ENCODE results near the gene SCP2.
A peak's percentile ranks its signal among the peaks of the same experiment; 100 is the strongest.

The SCP2 gene

GRCh38 chr1:53046930-53047329, 119.9 kb downstream of the SCP2 start:
- DNase-seq, result no peak

GRCh38 chr1:53047737-53048736, 121.0 kb downstream of the SCP2 start:
- DNase-seq, result no peak

GRCh38 chr1:53048960-53049573, 122.0 kb downstream of the SCP2 start:
- DNase-seq, result peak; percentile 17

- no peak for DNase-seq
Observed at GRCh38 chr1:53049574-53049967, 122.5 kb downstream of the SCP2 start.

- no peak for DNase-seq
Observed at GRCh38 chr1:53050310-53050709, 123.2 kb downstream of the SCP2 start.

GRCh38 chr1:53051676-53052075, 124.6 kb downstream of the SCP2 start:
- DNase-seq, result peak; percentile 35

- no peak for DNase-seq
Observed at GRCh38 chr1:53057127-53057526, 130.1 kb downstream of the SCP2 start.

- no peak for DNase-seq
Observed at GRCh38 chr1:53060579-53060978, 133.5 kb downstream of the SCP2 start.

- DNase-seq, result no peak
Observed at GRCh38 chr1:53061123-53061858, 134.2 kb downstream of the SCP2 start.

- no peak for DNase-seq
Observed at GRCh38 chr1:53061859-53062707, 135.0 kb downstream of the SCP2 start, which contains the start of gene PODN. TSS of gene PODN (plus strand) at chr1:53062213. CDS start at chr1:53069856, 7,643 bp downstream.

GRCh38 chr1:53062708-53063591, 135.9 kb downstream of the SCP2 start:
- no peak for DNase-seq

GRCh38 chr1:53063744-53064515, 136.9 kb downstream of the SCP2 start:
- DNase-seq, result no peak

- DNase-seq, result no peak
Observed at GRCh38 chr1:53065391-53065790, 138.3 kb downstream of the SCP2 start.

GRCh38 chr1:53066488-53066887, 139.4 kb downstream of the SCP2 start:
- DNase-seq, result no peak

GRCh38 chr1:53066891-53067738, 140.0 kb downstream of the SCP2 start:
- no peak for DNase-seq

- no peak for DNase-seq
Observed at GRCh38 chr1:53067886-53068285, 140.8 kb downstream of the SCP2 start.

GRCh38 chr1:53068314-53069099, 141.4 kb downstream of the SCP2 start:
- no peak for DNase-seq

- DNase-seq, result no peak
Observed at GRCh38 chr1:53069265-53069662, 142.2 kb downstream of the SCP2 start.
